Liver (tissue), 9 donors: ENCODE data around the gene FGR. TPM values are rescaled to one million over a fixed set of nuclear protein-coding genes. Genes with fewer than 3 reads are reported as not detected.

Source experiments
- DNase-seq: peaks from one replicate; pipeline ENCODE4 v3.0.0-alpha.2; 2017; ENCODE audit warnings: low spot score
- H3K27ac ChIP-seq, 2 donors: one replicate each; pipeline ENCODE4 v1.7.0; 2013; ENCODE audit warnings: inconsistent platforms in 2 of 2, low read length in 2 of 2, control low read depth in 1 of 2, low read depth in 1 of 2, mild to moderate bottlenecking in 1 of 2
- H3K27me3 ChIP-seq, 4 donors: one replicate each; pipeline versions ENCODE4 v1.6.1 to v1.7.0; 2013; ENCODE audit warnings: low read length in 3 of 4, inconsistent platforms in 1 of 4, mild to moderate bottlenecking in 1 of 4, moderate library complexity in 1 of 4; ENCODE audit not compliant: control insufficient read depth in 4 of 4, insufficient read depth in 4 of 4
- H3K36me3 ChIP-seq, 4 donors: one replicate each; pipeline versions ENCODE4 v1.6.1 to v1.7.0; 2013; ENCODE audit warnings: low read length in 3 of 4, mild to moderate bottlenecking in 3 of 4, low read depth in 1 of 4, moderate library complexity in 1 of 4; ENCODE audit not compliant: control insufficient read depth in 4 of 4, insufficient read depth in 3 of 4
- H3K4me1 ChIP-seq, 4 donors: one replicate each; pipeline versions ENCODE4 v1.6.1 to v1.7.0; 2013; ENCODE audit warnings: low read length in 3 of 4, mild to moderate bottlenecking in 3 of 4, moderate library complexity in 1 of 4; ENCODE audit not compliant: control insufficient read depth in 4 of 4, insufficient read depth in 4 of 4
- H3K4me3 ChIP-seq, 3 donors: one replicate each; pipeline versions ENCODE4 v1.6.1 to v1.7.0; 2013; ENCODE audit warnings: low read length in 3 of 3, control low read depth in 1 of 3, low read depth in 1 of 3, mild to moderate bottlenecking in 1 of 3
- H3K9ac ChIP-seq, 2 donors: one replicate each; pipeline ENCODE4 v1.7.0; 2013; ENCODE audit warnings: low read length in 2 of 2, mild to moderate bottlenecking in 2 of 2, moderate library complexity in 2 of 2, control low read depth in 1 of 2, low read depth in 1 of 2
- H3K9me3 ChIP-seq, 4 donors: one replicate each; pipeline versions ENCODE4 v1.6.1 to v1.7.0; 2013; ENCODE audit warnings: low read length in 3 of 4; ENCODE audit not compliant: control insufficient read depth in 4 of 4
- ATF3 ChIP-seq: IDR thresholded peaks from 2 replicates; pipeline ENCODE4 v1.6.1; 2016; ENCODE audit warnings: antibody characterized with exemption
- CTCF ChIP-seq: fragments of 150-350 bp; IDR thresholded peaks from 2 replicates; pipeline ENCODE4 v1.5.1; 2017; ENCODE audit warnings: improper control_type of control experiment, low read depth, low read length; ENCODE audit not compliant: missing input control
- EGR1 ChIP-seq, 2 donors: IDR thresholded peaks; 2 replicates each; pipeline ENCODE4 v1.6.1; 2016 to 2018; ENCODE audit warnings: antibody characterized with exemption in 2 of 2, low read depth in 2 of 2
- FOXA1 ChIP-seq: IDR thresholded peaks from 2 replicates; pipeline ENCODE4 v1.6.1; 2016; ENCODE audit warnings: antibody characterized with exemption
- FOXA2 ChIP-seq: IDR thresholded peaks from 2 replicates; pipeline ENCODE4 v1.6.1; 2016; ENCODE audit warnings: antibody characterized with exemption
- GABPA ChIP-seq, 2 donors: IDR thresholded peaks in 1 of 2; conservative IDR thresholded peaks in 1 of 2; 2 replicates each; pipeline ENCODE4 v1.6.1; 2016; ENCODE audit warnings: antibody characterized with exemption in 2 of 2, mild to moderate bottlenecking in 1 of 2, moderate library complexity in 1 of 2
- HNF4A ChIP-seq, 2 donors: conservative IDR thresholded peaks; 2 replicates each; pipeline ENCODE4 v1.6.1; 2016; ENCODE audit warnings: antibody characterized with exemption in 2 of 2, mild to moderate bottlenecking in 2 of 2
- HNF4G ChIP-seq: IDR thresholded peaks from 2 replicates; pipeline ENCODE4 v1.6.1; 2016; ENCODE audit warnings: antibody characterized with exemption
- JUND ChIP-seq, 2 donors: IDR thresholded peaks; 2 replicates each; pipeline ENCODE4 v1.6.1; 2016; ENCODE audit warnings: antibody characterized with exemption in 2 of 2
- MAX ChIP-seq: IDR thresholded peaks from 2 replicates; pipeline ENCODE4 v1.6.1; 2016; ENCODE audit warnings: antibody characterized with exemption
- NR2F2 ChIP-seq: IDR thresholded peaks from 2 replicates; pipeline ENCODE4 v1.6.1; 2016; ENCODE audit warnings: antibody characterized with exemption
- RAD21 ChIP-seq, 2 donors: IDR thresholded peaks; 2 replicates each; pipeline ENCODE4 v1.6.1; 2016; ENCODE audit warnings: antibody characterized with exemption in 2 of 2, mild to moderate bottlenecking in 2 of 2
- REST ChIP-seq: IDR thresholded peaks from 2 replicates; pipeline ENCODE4 v1.6.1; 2016; ENCODE audit warnings: antibody characterized with exemption, mild to moderate bottlenecking
- RXRA ChIP-seq, 2 donors: IDR thresholded peaks; 2 replicates each; pipeline ENCODE4 v1.6.1; 2017 to 2018; ENCODE audit warnings: antibody characterized with exemption in 2 of 2, mild to moderate bottlenecking in 1 of 2
- SP1 ChIP-seq: IDR thresholded peaks from 2 replicates; pipeline ENCODE4 v1.6.1; 2018; ENCODE audit warnings: antibody characterized with exemption, mild to moderate bottlenecking
- TAF1 ChIP-seq: conservative IDR thresholded peaks from 2 replicates; pipeline ENCODE4 v1.6.1; 2016; ENCODE audit warnings: antibody characterized with exemption, mild to moderate bottlenecking
- YY1 ChIP-seq: IDR thresholded peaks from 2 replicates; pipeline ENCODE4 v1.6.1; 2016; ENCODE audit warnings: antibody characterized with exemption, mild to moderate bottlenecking
- ZBTB33 ChIP-seq: IDR thresholded peaks from 2 replicates; pipeline ENCODE4 v1.6.1; 2016; ENCODE audit warnings: antibody characterized with exemption
- WGBS: extraction: QIAGEN DNeasy Blood & Tissue Kit; methylation state at CpG from one replicate; pipeline ENCODE4 v1.1.7; 2013; 5-methylcytosine and 5-hydroxymethylcytosine counted together
- polyA plus RNA-seq, 2 donors: library from polyadenylated mRNA; stranded (reverse) in 1 of 2; unstranded in 1 of 2; fragments of 200-250 nt in 1 of 2; fragments of >200 nt in 1 of 2; fragmentation: Nextera tagmentation in 1 of 2; extraction: Ambion mirVana in 1 of 2; gene quantifications; one replicate each; pipeline versions ENCODE4 v1.2.1 to v1.2.3, GENCODE V29; 2013 to 2015
- total RNA-seq, 2 donors: library from RNA; depleted of rRNA; stranded (reverse); fragments of >200 nt; gene quantifications; one replicate each; pipeline ENCODE4 v1.2.3, GENCODE V29; 2014
- donor health status: healthy.
- donor health status: healthy.
- donor health status: healthy.
- donor health status: healthy.
- donor health status: healthy.

FGR gene
- total and polyA plus RNA-seq, 4 donors = 2.8 to 20.2 (median 6.2) TPM

GRCh38 chr1:27656157-27656893, 21.3 kb upstream of the FGR start:
- WGBS = 92% methylated on average over 7 of the region's 7 CpGs
- H3K9ac ChIP-seq = no peak overlapping the region
- no peak for DNase-seq
- H3K4me3 ChIP-seq = no peak overlapping the region
- H3K27ac ChIP-seq = no peak overlapping the region
- H3K9me3 ChIP-seq = no peaks in the 10 kb centered on the region
- no peaks in the 10 kb centered on the region for H3K36me3 ChIP-seq
- H3K4me1 ChIP-seq = peaks cover 0 to 11% (median 5%) of the 10 kb centered on the region in 4 donors
- H3K27me3 ChIP-seq = no peaks in the 10 kb centered on the region
- no peak for TF ChIP-seq ZBTB33
- no peak for TF ChIP-seq HNF4A (conservative IDR thresholded peaks at IDR 0.05)
- no peak for TF ChIP-seq SP1
- no peak for TF ChIP-seq ATF3
- TF ChIP-seq NR2F2 = no peak
- TF ChIP-seq JUND (IDR thresholded peaks at IDR 0.05) = no peak
- TF ChIP-seq TAF1 = no peak
- TF ChIP-seq RXRA (IDR thresholded peaks at IDR 0.05) = no peak
- TF ChIP-seq EGR1 (IDR thresholded peaks at IDR 0.05; ENCODE audit: low read depth in 2 of 2) = no peak
- no peak for TF ChIP-seq YY1
- no peak for TF ChIP-seq RAD21 (IDR thresholded peaks at IDR 0.05)
- no peak for TF ChIP-seq MAX
- TF ChIP-seq REST = no peak
- TF ChIP-seq GABPA (IDR thresholded peaks at IDR 0.05 in 1 of 2, conservative IDR thresholded peaks at IDR 0.05 in 1 of 2) = no peak
- TF ChIP-seq FOXA1 = no peak
- TF ChIP-seq CTCF = no peak
- TF ChIP-seq HNF4G = no peak
- no peak for TF ChIP-seq FOXA2
